AG20443 (cell line): ENCODE results near the gene F13A1.
A peak's percentile ranks its signal among the peaks of the same experiment; 100 is the strongest.
"Not testable (repeated sequence)": the region's sequence is repeated elsewhere in the genome, so short reads cannot be mapped to it uniquely, and the experiment has no call there.

Experiments used
- DNase-seq: peaks from one replicate; pipeline ENCODE4 v3.0.0; 2012; ENCODE audit warnings: low spot score, mixed read lengths

F13A1 gene

GRCh38 chr6:6317825-6318733, 2.4 kb downstream of the F13A1 start:
- DNase-seq, result no peak

- DNase-seq, result no peak
These were observed 3.1 kb downstream of the F13A1 start for GRCh38 chr6:6317386-6317785.

GRCh38 chr6:6315660-6316059, 4.8 kb downstream of the F13A1 start:
- peak; percentile 65 for DNase-seq

- no peak for DNase-seq
These were observed 5.9 kb downstream of the F13A1 start for GRCh38 chr6:6314596-6314995.

- no peak for DNase-seq
These were observed 7.5 kb downstream of the F13A1 start for GRCh38 chr6:6312901-6313441.

- DNase-seq, result no peak
These were observed 14.9 kb downstream of the F13A1 start for GRCh38 chr6:6305575-6305974.

GRCh38 chr6:6300383-6300782, 20.1 kb downstream of the F13A1 start:
- not testable (repeated sequence) for DNase-seq

GRCh38 chr6:6293317-6293716, 27.1 kb downstream of the F13A1 start:
- DNase-seq, result no peak

- DNase-seq, result no peak
These were observed 33.0 kb downstream of the F13A1 start for GRCh38 chr6:6287415-6287814.

GRCh38 chr6:6285679-6286078, 34.8 kb downstream of the F13A1 start:
- DNase-seq, result no peak

GRCh38 chr6:6284221-6284966, 36.1 kb downstream of the F13A1 start:
- no peak for DNase-seq

- no peak for DNase-seq
These were observed 36.7 kb downstream of the F13A1 start for GRCh38 chr6:6283746-6284145.

GRCh38 chr6:6282716-6283115, 37.7 kb downstream of the F13A1 start:
- no peak for DNase-seq

- DNase-seq, result peak; percentile 72
These were observed 43.0 kb downstream of the F13A1 start for GRCh38 chr6:6277413-6277812.

- no peak for DNase-seq
These were observed 49.4 kb downstream of the F13A1 start for GRCh38 chr6:6270948-6271535.

GRCh38 chr6:6260196-6260722, 60.2 kb downstream of the F13A1 start:
- DNase-seq, result no peak

GRCh38 chr6:6256886-6257285, 63.6 kb downstream of the F13A1 start:
- DNase-seq, result no peak

- DNase-seq, result no peak
These were observed 64.2 kb downstream of the F13A1 start for GRCh38 chr6:6256259-6256658.

- DNase-seq, result no peak
These were observed 68.7 kb downstream of the F13A1 start for GRCh38 chr6:6251555-6252280.

GRCh38 chr6:6248651-6249050, 71.8 kb downstream of the F13A1 start:
- no peak for DNase-seq

- DNase-seq, result no peak
These were observed 73.9 kb downstream of the F13A1 start for GRCh38 chr6:6246544-6246943.

- no peak for DNase-seq
These were observed 75.8 kb downstream of the F13A1 start for GRCh38 chr6:6244624-6245023.
